Measurements from ENCODE around the gene FUCA2.
"Not testable (repeated sequence)": the region's sequence is repeated elsewhere in the genome, so short reads cannot be mapped to it uniquely, and the experiment has no call there.

The FUCA2 gene

DNA sequence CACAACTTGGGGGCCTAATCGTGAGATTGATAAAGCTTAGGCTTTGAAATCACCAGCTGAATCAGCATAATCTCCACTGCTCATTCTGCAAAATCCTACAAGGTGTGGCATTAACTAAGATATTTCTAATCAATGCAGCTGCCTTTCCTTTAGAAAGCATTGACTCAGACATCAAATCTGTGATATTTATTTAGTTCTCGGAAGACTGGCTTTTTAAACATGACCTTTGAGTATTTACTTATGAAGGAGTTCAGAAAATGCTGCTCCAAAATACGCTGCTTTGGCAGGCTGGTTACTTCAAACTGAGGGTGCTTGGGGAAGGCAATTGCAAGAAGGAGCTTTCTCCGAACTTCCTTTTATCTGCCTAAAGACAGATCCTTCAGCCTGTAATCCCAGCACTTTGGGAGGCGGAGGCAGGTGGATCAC lies 23.7 kb upstream of the FUCA2 start:
- DNase-seq, result no peak

DNA sequence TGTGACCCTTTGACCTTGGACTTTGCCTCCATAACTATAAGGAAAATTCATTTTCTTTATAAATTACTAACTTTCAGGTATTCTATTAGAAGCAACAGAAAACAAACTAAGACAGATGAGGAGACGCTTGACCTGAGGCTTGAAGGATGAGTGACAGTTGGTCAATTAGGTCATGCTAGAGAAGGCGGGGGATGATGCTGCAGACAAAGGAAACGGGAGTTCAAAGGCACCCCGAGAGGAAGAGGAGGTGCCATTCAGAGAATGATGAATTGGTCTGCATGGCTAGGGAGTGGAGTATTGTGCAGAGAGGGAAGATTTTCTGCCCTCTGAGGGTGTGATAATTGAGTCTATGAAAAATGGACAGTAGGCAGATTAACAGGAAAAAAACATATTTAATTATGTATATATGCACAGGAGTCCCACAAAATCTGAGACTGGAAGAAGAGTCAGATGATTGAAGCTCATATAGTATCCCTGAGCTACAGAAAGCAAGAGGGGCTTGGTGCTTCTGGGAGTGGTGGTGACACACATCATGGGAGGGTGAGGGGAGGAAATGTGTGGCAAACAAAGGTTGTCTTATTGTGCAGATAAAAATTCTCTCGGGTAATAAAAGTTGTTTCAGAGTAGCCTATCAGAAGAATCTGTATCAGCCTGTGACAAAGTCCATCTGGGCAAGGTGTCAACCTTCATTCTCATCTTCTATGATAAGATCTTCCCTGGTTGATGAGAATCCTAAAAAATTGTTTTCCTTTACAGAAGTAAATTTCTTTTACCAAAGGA lies 20.4 kb upstream of the FUCA2 start:
- DNase-seq, result no peak

DNA sequence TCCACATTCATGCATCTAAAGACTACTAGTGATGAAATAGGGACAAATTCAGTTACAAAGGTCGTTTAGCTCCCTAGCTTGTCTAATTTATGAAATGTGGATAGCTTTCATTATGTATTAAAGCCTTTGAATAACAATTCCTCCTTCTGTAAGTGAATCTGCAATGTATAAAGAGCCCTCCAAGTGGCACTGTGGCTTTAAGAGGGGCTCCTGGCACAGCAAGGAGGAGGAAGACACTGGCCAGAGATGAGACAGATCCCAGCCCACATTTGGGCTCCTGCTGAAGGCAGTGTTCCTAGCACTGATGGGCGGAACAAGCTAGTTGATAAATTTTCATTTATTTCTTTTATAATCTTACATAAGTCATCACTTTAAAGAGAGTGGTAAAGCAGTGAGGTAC lies 17.6 kb upstream of the FUCA2 start:
- DNase-seq, result no peak

DNA sequence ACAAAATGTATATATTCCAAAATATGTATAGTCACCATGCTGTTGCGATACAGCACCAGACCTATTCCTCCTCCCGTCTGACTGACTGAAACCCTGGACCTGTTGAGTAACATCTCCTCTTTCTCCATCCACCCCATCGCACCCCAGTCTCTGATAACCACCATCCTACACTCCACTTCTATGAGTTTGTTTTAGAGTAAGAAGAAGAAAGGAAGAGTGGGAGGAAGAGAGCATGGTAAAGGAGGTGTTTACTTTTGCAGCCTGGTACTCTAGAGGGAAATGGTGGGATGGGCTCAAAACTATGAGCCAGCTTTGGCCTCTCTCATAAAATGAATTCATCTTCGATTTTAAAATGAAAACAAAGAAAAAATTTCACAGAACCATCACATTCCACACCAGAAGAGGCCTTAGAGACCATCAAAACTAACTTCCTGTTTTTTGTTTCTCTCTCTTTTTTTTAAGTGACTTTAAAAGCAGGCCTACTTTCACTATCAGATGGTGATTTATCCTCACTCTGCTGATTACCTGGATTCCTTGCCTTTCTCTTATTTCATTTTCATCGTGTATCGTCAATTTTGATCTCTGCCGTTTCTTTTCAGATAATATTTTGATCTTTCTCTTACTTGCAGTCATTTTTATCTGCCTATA lies 16.8 kb upstream of the FUCA2 start:
- DNase-seq, result no peak

DNA sequence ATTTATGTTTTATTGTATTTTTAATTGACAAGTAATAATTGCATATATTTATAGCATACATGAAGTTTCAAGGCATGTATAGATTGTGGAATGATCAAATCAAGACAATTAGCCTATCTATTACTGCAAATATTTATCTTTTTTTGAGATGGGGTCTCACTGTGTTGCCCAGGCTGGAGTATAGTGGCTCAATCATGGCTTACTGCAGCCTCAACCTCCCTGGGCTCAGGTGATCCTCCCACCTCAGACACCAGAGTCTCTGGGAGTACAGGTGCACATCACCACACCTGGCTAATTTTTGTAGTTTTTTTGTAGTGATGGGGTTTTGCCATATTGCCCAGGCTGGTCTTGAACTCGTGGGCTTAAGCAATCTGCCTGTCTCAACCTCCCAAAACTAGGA lies 16.2 kb upstream of the FUCA2 start:
- DNase-seq, result no peak

DNA sequence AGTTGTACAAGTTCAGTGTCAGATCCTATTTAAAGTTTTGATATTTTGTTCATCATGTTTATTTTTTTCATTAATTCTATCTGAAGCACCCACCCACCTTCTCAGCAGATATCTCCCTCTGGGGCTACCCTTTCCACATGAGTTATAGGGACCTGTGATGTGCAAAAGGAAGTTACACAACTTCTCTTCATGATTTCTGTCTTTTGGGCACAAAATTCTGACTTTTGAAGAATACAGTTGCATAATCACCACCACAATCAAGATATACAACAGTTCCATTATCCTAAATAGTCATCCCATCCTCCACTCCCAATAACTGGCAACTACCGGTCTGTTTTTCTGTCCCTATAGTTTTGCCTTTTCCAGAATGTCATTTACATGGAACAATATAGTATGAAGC lies 13.8 kb upstream of the FUCA2 start:
- no peak for DNase-seq

DNA sequence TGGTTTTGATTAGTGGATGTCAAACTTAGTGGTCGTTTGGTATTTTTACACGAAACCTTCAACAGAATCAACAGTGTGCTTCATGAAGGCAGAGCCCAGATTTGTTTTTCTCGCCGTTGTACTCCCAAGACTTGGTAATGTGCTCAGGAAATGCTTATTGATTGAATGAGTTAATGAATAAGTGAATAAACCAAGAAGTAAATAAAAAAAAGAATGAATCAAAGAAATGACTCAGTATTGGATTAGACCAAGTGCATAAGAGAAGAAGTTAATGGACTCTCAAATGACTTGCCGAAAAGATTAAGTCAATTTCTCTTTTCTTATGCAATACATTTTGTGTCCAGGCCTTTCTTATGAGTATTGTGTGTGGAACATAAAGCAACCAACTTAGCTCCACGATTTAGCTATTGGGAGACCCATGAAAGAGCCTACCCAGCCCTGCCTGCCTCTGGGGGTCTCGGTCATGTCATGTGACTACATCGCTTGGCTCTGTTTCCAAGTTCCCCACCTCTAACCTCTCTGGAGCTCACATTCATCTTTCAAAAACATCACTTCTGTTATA lies 10.6 kb upstream of the FUCA2 start:
- DNase-seq, result no peak

DNA sequence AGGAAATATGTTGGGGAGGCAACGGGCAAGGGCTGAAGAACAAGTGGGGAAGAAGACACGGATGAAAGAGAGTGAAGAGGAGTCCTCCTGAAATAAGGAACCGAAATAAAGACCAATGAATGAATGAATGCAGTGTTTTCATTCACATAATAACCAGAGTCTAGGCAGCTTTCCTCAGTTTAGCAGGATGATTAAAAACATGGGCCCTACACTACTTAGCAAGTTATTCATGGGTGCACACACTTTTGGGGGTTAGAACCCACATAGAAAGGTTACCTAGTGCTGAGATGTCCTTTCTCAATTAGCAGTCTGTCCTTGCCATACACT lies 5.9 kb upstream of the FUCA2 start:
- DNase-seq, result no peak

DNA sequence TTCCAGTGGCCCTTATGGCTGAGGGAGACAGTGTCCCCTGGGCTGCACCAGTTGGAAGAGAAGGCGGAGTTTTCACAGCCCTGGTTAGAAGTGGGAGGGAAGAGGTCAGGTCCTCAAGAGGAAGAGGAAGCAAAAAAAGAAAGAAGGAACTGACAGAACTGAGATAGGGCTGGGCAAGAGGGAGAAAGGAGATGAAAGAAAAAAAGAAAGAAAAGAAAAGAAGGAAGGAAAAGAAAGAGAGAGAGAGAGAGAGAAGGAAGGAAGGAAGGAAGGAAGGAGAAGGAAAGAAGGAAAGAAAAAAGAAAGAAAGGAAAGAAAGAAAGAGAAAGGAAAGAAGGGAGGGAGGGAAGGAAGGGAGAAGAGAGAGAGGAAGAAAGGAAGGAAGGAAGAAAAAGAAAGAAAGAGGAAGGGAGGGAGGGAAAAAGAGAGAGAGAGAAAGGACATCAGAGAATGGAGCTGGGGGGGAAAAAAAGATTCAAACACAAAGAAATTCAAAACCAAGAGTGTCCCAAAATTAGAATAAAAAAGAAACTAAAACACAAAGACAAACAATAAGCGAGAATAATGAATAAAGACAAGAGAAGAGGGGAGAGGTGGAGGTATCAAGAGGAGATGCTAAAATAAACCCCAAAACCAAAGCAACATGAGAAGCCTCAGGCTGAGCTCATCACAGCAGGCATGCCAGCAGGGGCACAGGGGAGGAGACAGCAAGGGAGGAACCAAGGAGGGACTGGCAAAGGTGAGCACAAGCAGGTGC lies 5.3 kb upstream of the FUCA2 start:
- no peak for DNase-seq

DNA sequence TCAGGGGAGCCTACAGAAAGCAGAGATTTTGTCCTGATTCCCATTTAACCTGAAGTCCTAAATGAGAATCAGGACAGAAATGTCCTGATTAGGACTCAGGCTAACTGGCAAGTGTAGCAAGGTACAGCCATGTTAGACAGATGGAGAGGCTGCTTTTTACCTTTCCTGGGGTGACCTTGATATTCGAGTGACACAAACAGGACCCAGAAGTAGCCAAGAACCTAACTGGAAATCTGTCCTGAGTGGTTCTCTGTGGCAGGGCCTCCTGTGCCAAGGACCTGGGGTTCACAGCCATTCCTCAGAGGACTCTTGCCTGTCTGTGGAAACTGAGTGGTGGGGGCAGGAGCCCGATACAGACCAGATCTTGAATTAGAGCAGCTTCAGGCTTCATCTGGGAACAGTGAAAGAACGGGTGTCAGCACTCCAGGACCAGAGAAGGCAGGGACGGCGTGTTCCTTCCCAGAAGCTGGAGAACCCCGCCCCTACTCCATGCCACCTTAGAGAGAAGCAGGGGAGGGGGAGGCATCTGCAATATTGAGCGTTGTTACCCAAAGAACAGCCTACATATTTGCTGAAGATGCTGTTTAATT lies 4.3 kb upstream of the FUCA2 start:
- DNase-seq, result no peak

DNA sequence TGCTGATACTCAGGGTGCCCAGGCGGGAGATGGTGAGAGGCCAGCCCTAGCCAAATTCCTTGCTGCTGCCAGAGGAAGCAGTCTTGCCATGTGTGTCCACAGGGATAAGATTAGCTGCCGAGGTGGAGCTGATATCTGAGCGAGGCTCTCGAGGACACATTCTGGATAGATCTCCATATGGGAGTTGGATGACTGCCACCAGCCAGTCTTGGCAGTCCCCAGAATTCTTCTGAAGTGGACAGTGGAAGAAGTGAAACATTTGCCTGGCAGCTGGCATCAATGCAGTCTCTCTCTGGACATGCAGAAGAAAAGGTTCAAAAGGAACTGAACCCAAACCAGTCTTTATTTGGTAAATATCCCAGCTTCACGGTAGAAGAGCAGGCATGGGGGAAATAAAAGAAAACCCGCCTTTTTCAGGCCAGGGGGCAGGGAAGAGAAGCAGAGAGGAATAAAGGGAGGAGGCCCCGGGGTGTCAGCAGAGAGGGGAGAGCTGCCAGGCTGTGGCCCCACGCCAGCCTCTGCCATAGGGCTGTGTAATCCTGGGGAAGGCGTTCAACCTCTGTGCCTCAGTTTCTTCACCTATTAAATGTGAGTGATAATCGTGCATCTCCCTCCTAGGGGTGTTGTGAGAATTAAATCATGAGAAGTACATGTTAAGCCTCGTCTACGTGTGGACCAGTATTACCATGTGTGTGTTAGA lies 3.7 kb upstream of the FUCA2 start:
- DNase-seq, result no peak

DNA sequence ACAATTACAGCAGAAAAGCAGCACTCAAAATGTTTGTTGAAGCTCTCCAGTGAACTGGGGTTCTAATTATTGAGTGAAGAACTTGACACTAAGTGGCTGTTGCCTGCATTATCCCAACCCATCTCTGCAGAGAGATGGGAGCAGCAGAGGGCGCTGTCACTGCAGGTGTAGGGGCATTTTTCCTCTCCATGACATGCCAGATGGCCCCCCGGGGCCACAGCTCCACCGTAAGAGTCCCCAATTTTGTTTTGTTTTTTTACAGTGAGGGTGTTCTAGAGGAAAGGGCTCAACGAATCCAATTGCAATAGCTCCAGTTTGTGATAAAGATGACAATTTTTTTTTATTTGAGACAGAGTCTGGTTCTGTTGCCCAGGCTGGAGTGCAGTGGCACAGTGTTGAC lies 1.9 kb upstream of the FUCA2 start:
- peak; percentile 82 for DNase-seq

DNA sequence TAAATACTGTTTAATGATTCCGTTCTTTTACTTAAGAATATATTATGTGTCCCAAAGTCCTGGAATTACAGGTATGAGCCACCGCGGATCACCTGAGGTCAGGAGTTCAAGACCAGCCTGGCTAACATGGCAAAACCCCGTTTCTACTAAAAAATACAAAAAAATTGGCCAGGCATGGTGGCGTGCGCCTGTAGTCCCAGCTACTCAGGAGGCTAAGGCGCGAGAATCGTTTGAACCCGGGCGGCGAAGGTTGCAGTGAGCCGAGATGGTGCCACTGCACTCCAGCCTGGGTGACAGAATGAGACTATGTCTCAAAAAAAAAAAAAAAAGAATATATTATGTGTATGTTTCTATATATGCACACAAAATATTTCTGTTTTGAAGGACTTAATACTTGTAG lies 1.2 kb downstream of the FUCA2 start:
- DNase-seq, result not testable (repeated sequence)

DNA sequence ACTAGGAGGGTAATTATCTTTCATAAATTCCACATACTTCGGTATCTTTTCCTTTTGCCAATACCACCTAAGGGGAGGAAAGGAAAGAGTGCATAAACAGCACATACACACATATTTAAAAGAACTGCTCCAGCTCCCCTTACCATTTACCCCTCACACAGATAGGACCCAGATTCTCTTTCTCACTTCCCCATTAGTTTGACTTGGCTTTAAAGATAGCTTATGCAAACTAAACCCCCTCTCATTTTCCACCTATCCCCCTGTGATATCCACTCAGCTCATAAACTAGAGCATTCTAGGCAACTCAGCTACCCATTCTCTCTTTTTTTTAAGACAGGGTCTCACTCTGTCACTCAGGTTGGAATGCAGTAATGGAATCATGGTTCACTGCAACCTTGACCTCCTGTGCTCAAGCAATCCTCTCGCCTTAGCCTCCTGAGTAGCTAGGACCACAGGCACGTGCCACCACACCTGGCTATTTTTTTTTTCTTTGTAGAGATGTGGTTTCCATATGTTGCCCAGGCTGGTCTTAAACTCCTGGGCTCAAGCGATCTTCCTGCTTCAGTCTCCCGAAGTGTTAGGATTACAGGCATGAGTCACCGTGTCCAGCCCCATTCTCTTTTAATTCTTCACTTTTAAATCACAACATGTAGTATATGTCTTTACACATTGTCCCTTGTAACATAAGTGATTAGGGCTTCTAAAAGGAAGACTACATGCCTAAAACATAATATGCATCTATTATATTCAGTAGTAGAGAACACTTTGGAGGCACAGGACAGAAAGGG lies 4.0 kb downstream of the FUCA2 start:
- DNase-seq, result no peak

DNA sequence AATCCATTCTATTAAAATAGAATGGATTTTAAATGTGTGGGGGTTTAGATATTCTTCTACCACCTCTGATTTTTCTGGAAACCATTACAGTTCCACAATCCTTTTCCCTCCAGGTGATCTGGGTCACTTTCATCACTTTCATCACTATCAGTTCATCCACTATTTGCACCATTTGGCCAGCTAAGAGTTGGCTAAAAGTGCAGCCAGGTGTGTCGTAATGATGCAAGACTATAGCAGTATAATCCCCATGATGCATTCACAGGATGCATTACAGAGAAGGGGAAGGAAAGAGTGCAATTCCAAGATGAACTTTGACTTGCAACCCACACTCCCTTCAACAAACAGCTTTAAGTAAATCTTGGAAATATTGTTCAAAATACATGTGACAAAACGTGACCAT lies 4.9 kb downstream of the FUCA2 start:
- DNase-seq, result no peak

DNA sequence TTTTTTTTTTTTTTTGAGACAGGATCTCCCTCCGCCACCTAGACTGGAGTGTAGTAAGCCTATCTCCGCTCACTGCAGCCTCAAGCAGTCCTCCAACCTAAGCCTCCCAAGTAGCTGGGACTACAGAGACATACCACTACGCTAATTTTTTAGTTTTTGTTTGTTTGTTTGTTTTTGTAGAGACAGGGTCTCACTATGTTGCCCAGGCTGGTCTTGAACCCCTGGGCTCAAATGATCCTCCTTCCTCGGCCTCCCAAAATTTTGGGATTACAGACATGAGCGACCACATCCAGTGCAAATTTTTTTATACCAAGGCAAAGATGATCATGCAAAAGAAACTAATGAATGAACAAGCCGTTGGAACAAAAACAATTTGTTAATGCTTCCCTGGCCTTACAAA lies 5.3 kb downstream of the FUCA2 start:
- no peak for DNase-seq

DNA sequence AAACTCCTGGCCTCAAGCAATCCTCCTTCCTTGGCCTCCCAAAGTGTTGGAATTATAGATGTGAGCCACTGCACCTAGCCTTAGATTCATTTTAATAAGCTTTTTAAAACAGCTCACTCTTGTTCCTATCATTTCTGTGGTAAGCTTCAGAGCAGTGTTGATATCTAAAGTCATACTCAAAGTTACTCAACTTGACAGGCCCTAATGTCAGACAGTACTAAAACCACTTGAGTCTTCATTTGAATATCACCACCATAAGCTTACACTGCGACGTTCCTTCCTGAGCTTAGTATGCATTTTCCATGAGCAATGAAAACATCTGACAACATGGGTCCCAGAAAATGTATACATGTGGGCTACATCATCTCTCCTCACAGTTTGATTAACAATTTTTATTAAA lies 6.0 kb downstream of the FUCA2 start:
- no peak for DNase-seq

DNA sequence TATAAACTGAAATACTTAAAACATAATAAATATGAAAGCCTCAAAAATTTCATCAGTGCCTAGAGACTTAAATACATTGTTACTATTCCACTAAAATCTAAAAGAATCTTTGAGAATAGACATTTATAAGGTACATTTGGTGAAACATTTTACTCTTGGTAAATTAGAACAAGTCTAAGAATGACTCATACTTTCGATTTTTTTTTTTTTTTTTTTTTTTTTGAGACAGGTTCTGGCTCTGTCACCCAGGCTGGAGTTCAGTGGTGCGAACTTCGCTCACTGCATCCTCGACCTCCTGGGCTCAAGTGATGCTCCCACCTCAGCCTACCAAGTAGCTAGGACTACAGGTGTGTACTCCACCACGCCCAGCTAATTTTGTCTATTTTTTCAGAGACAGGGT lies 6.4 kb downstream of the FUCA2 start:
- DNase-seq, result no peak

DNA sequence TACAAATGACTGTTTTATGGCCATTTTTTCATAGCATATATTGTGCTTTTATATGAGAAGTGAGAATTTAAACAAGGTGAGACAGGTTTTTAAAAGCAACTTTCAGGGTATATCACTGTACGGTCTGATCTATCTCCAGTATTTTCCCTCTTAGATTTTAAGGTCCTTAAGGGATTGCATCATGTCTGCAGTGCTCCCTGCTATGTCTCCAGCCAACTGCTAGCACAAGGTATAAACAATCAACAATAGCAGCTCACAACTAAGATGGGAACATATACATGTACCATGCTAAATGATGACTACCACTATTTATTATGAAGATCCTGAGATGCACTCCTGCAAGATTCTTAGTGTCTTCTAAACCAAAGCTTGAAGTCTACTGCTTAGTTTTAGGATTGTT lies 7.2 kb downstream of the FUCA2 start:
- DNase-seq, result no peak

DNA sequence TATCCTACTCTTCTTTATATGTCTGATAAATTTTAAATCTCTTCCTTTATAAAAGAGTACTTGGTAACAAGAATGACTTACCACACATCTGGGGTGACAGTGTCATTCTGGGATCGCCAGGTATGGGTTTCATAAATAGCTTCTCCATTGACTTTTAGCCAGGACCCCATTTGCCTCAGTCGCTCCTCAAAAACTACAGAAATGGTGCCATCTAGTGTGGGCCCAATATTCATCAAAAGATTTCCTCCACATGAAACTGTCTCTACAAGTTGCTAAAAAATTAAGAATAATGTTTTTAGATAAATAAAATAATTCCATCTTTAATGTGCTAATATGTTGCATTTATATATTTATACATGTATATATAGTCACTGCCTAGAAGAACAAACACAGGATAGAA lies 9.7 kb downstream of the FUCA2 start:
- DNase-seq, result no peak

DNA sequence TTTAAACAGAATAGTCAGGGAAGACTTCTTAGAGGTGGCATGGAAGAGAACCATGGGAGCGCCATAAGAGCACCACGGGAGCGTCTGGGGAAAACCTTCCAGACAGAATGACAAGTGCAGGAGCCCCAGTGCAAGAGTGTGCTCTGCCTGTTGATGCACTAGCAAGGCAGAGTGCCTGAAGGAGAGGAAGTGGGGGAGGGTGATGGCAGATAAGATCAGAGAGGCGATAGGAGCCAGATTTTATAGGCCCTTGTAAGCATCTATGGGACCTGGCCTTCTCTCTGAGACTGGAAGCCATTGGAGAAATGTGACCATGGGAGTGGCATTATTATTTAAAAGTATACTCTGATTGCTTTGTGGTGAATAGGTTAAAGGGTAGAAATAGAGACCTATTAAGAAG lies 13.1 kb downstream of the FUCA2 start:
- no peak for DNase-seq

DNA sequence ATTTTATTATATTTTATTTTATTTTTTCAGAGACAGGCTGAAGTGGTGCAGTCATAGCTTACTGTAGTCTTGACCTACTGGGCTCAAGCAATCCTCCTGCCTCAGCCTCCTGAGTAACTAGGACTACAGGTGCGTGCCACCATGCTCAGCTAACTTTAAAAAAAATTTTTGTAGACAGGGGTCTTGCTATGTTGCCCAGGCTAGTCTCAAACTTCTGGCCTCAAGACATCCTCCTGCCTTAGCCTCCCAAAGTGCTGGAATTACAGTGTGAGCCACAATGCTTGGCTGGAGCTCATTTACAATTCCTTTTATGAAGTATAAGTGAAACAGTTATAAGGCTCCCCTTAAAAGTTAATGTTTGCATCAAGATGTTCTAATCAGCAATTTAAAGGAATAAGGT lies 14.5 kb downstream of the FUCA2 start:
- no peak for DNase-seq
